ENCODE data around the gene RNASEL.
A peak's percentile ranks its signal among the peaks of the same experiment; 100 is the strongest.
"Not testable (repeated sequence)": the region's sequence is repeated elsewhere in the genome, so short reads cannot be mapped to it uniquely, and the experiment has no call there.

Gene RNASEL

DNA sequence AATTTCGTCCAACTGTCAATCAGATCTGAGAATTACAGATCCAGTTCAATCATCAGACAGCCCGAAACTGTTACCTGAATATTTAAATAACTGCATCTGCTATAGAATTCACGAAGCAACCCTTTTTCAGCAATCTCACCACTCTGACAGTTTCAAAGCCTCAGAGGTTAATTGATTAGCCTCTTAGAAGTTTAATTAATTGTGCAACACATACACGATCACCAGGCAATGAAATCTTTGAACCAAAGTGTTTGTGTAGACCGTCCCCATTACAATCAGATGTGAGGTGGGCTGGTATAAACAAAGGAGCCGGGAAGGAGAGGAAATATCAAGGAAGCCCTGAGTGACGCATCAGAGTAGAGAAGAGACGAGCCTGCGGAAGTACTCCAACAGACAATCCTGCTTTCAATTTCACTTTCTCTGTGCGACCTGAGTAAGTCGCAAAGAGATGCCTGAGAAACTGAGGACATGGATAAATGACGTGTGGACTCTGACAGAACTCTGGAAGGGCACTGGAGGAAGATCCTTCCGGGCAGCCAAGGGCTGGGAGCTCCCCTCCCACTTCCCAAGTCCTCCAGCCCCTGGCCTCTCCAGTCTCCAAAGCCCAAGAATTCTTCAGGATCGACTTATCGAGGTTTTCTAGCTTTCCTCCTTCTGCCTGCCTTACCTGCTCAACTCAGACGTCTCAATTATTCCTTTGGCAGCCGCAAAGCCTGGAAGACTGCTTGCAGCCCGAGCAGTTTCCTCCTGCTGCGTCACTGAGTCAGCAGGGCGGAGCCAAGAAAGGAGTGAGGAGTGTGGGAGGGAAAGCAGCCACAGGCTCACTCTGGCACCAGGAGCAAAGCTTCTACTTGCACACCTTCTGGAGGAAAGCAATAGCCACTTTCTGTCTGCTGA is at the start of gene RNASEL:
Gene RNASEL, minus strand, starts transcription at position 757 of the 897 bp plus-strand sequence. CDS start 2,450 bp downstream, outside the sequence.
- DNase-seq (ENCODE audit: low read depth, low spot score): peak; percentile 44

GRCh38 chr1:182637769-182638168 is 48.7 kb upstream of the RNASEL start:
- no peak for DNase-seq (ENCODE audit: low read depth, low spot score)

DNA sequence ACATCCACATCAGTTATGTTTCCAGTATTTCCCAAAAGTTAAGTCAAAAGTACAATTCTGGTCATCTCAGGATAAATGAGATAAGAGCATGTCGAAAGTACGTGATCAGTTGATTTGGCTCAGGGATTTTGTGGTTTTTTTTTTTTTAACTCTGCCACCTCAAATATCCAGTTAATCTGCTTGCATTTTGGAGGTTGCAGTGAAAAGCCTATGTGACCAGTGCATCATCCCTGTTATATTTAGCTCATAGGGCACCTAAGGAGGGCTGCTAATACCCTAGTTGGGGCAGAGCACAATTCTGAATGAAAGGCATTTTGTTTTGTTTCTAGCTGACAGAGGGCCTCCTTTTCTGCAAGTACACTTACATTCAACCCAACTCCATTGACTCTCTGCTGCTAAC is 46.8 kb upstream of the RNASEL start:
- no peak for DNase-seq (ENCODE audit: low read depth, low spot score)

GRCh38 chr1:182634306-182635072 is 45.4 kb upstream of the RNASEL start:
- DNase-seq (ENCODE audit: low read depth, low spot score): no peak

DNA sequence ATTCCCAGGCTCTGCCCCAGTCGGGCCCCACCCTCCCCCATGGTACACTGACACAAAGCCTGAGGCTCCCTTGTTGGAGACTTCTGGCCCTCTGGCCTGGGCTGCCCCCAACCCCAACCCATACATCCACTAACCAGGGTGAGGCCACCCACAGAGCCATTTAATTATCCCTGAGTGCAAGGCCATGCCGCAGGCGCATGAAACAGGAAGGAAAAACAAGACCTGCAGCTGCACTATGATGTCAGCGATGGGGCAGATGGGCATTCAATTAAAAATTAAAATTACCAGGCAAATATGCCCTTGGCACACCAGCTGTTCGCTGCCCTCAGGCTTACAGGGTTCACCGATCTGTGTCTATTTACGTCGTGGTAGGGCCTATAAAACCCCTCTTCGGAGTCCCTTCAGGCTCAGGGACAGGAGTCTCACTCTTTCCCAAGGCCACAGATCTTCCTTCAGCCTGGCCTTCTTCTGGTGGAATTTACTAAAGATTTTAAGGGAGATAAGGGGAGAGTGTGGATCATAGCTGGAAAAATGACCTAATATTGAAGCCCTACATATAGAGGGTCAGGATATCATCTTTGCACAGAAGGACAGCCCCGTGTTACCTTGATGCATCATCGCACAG is 44.7 kb upstream of the RNASEL start:
- no peak for DNase-seq (ENCODE audit: low read depth, low spot score)

DNA sequence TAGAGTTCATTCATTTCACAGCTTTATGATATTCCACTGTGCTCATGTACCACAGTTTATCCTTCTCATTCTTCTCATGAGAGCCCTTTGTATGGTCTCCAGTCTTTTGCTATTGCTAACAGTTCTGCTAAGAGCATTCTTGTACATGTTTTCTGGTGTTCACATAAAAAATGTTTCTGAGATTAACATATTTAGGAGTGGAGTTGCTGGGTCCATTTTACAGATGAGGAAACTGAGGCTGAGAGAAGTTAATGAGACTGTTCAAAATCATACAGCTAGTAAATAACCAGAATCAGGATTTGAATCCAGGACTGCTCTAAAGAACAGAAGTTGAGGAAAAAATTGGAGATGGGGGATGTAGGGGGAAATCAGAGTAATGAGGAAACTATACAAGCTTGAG is 44.0 kb upstream of the RNASEL start:
- no peak for DNase-seq (ENCODE audit: low read depth, low spot score)

- not testable (repeated sequence) for DNase-seq (ENCODE audit: low read depth, low spot score)
Measured at GRCh38 chr1:182632441-182632857, 43.4 kb upstream of the RNASEL start.

DNA sequence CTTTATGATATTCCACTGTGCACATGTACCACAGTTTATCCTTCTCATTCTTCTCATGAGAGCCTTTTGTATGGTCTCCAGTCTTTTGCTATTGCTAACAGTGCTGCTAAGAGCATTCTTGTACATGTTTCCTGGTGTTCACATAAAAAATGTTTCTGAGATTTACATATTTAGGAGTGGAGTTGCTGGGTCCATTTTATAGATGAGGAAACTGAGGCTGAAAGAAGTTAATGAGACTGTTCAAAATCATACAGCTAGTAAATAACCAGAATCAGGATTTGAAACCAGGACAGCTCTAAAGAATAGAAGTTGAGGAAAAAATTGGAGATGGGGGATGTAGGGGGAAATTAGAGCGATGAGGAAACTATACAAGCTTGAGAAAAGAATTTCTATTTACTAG is 42.9 kb upstream of the RNASEL start:
- DNase-seq (ENCODE audit: low read depth, low spot score): no peak

DNA sequence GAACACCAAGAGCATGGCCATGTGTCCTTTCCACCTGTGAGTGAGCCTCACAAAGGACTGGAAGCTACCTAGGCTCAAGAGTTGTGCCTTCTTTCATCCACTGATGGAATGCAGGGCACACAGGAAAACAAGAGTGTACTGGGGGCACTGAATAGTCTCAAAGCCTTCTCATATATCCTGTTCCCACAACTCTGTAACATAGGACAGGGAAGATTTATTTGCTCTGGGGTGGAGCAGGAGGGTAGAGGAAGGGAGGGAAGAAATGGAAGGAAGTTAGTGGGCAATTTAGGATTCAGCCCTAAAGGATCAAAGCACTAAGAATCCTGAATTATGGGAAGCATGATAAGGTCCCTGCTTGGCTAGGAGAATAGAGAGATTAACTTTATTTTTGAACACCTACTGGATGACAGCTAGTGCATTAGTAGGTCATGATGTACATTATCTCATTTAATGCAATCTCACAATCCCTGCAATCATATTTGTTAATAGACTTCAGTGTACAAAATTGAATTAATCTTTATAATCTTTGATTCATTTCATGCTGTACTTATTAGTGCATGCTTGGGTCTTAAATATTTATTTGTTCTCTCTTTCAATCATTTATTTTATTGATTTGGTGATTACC is 42.1 kb upstream of the RNASEL start:
- DNase-seq (ENCODE audit: low read depth, low spot score): no peak

- DNase-seq (ENCODE audit: low read depth, low spot score): no peak
Measured at GRCh38 chr1:182630586-182630985, 41.5 kb upstream of the RNASEL start.

- no peak for DNase-seq (ENCODE audit: low read depth, low spot score)
Measured at GRCh38 chr1:182629499-182630096, 40.5 kb upstream of the RNASEL start.

- no peak for DNase-seq (ENCODE audit: low read depth, low spot score)
Measured at GRCh38 chr1:182629080-182629479, 40.0 kb upstream of the RNASEL start.

GRCh38 chr1:182628657-182629056 is 39.6 kb upstream of the RNASEL start:
- no peak for DNase-seq (ENCODE audit: low read depth, low spot score)

DNA sequence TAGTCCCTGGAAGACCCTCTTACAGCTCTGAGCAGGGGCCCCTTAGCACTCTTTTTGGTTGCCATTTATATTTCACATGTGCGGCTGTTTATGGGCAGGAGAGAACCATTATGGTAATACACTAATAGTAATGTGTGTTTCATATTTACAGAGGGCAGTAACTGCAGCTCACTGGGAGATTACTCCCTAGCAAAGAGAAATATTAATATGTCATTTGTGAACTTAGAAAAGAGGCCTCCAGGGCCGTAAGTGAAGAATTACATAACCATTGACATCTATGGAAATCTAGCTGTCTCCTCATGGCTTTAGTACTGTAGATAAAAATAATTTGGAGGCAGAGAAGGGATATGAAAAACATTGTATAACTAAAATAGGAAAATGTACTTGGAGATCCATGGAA is 38.6 kb upstream of the RNASEL start:
- no peak for DNase-seq (ENCODE audit: low read depth, low spot score)

DNA sequence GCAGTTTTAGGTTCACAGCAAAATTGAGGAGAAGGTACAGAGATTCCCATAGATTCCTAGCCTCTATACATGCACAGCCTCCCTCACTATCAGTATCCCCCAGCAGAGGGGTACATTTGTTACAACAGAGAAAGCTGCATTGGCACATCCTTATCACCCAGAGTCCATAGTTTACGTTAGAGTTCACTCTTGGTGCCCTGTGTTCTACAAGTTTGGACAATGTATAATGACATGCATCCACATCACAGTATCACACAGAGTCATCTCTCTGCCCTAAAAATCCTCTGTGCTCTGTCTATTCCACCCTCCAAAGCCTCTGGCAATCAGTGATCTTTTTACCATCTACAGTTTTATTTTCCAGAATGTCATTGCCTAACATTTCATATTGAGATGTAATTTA is 37.5 kb upstream of the RNASEL start:
- DNase-seq (ENCODE audit: low read depth, low spot score): no peak

DNA sequence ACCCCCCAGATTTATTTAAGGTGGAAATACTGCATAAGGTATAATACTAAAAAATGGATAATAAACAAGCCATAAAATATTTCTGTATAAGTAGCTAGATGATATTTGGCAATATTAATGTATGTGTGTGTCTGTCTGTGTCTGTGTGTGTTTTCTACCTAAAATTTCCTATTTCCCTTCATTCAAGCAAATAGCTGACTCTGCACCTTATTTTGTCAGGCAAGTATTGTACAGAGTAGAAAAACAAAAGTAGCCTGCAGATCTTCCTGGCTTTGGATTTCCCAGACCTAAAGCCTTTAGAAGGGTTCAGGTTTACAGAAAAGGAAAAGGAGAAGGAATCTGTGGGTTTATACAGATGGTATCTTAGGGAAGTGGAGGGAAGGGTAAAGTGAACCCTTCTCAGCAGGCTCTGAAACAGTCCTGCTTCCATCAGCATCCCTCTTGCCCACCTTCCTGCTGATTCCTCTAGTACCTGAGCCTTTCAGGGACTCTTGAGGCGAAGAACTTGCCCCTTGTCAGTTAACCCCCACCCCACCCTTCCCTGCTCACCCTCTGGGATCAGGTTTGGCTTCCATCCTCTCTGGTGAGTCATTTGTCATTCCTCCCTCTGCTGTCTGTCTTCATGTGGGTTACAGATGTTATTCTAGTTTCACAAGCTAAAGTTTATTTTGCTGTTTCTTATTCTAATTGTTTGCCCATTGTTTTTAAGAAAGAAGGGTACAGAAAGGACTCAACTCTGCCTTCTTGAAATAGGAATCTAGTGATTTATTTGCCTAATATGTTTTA is 36.9 kb upstream of the RNASEL start:
- no peak for DNase-seq (ENCODE audit: low read depth, low spot score)

DNA sequence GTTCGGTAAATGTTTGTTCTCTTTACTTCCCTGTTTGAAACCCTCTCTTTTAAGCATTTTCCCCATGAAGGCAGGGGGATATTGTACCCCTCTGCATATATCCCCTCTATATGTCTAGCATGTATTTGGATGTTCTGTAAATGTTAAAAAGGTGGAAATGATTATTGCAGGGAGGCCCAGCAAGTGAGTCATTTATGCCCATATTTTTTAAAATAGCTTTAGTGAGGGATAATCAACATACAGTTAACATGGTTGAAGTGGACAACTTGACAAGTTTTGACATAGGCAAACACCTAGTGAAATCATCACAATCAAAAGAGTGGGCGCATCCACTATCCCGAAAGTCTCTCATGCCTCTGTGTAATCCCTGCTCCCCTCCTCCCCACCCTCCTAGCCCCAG is 36.0 kb upstream of the RNASEL start:
- no peak for DNase-seq (ENCODE audit: low read depth, low spot score)

DNA sequence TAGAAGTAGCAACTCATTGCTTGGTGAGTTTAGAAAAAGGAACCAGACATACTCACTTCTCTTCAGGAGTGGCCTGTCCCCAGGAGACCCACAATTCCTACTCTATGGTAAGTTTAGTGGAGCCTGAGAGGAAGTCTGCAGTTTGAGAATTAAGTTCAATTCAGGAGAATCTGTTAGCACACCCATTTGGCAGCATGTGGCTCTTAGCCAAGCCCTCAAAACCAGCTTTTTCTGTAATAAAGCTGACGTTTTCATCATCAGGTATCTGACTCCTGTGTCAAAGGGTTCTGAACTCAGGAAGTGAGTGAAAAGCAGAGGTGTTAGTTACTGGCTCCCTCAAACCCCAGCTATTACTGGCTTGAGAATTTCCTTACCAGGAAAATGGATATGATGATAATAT is 35.5 kb upstream of the RNASEL start:
- DNase-seq (ENCODE audit: low read depth, low spot score): no peak

DNA sequence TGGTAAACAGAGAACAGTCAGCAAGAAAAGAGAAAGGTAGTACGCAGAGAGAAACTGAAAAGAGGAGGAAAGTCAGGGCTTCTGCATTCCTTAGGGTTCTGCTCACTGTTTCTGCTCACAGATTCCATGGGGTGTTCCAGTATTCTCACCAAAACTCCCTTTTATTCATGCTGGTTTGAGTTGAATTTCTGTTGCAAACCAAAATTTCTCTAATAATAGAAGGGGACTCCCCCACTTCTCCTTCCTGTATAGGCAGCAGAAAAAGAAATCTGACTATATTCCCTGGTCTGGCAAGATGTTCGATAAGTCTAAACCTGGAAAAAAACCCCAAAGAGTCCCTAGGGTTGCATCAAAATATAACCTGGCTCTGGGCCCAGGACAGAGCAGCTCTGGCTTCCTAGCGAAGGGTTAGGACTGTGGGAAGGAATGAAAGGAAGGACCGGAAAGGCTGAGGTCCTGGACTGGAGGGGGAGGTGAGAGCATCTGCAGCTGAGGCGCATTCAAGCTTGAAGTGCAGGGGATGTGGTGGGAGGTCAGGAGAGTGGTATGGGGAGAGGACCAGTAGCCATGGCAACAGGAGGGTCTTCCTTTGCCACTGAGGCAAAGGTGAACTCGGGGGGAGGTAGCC is 34.0 kb upstream of the RNASEL start:
- DNase-seq (ENCODE audit: low read depth, low spot score): no peak

- DNase-seq (ENCODE audit: low read depth, low spot score): no peak
Measured at GRCh38 chr1:182621906-182622305, 32.9 kb upstream of the RNASEL start.

Data from smooth muscle cell of the brain vasculature (primary cell).